Panc1 (cell line): ENCODE data around the gene ANKRD17. TPM values are rescaled to one million over a fixed set of nuclear protein-coding genes. Genes with fewer than 3 reads are reported as not detected.

ENCODE experiments used
- ATAC-seq: fragments of 200-7000 bp; cut with Tn5 transposase; 2 replicates; pipeline ENCODE4 v1.9.1; 2020; ENCODE audit warnings: mild to moderate bottlenecking, moderate library complexity
- BruUV-seq: library from RNA; stranded (reverse); fragments of 400-500 nt; replicated peaks from 2 replicates; lab custom pipeline; 2021; lab: Mats Ljungman, UMichigan
- CTCF ChIA-PET: fragments of 300-600 bp; sonication (Branson Sonifier 250); formaldehyde crosslinking; loops from one replicate; lab custom pipeline; 2022; ENCODE audit warnings: antibody characterized with exemption; lab: Charles Lee
- POLR2A ChIA-PET: fragments of 300-600 bp; sonication (Branson Sonifier 250); formaldehyde crosslinking; loops from one replicate; lab custom pipeline; 2022; ENCODE audit warnings: antibody characterized with exemption; lab: Charles Lee
- DNase-seq: peaks from one replicate; pipeline ENCODE4 v3.0.0-alpha.2; 2010; ENCODE audit warnings: low read depth, low spot score
- H3K27ac ChIP-seq: 2 replicates; pipeline ENCODE4 v1.5.1; 2011; ENCODE audit warnings: mild to moderate bottlenecking, low read length, inconsistent platforms
- H3K27me3 ChIP-seq: fragments of 200-500 bp; sonication (Bioruptor generic); 2 replicates; pipeline ENCODE4 v1.6.0; 2014; ENCODE audit warnings: low read length, inconsistent platforms; ENCODE audit not compliant: control insufficient read depth, insufficient read depth
- H3K36me3 ChIP-seq: fragments of 200-500 bp; sonication (Bioruptor generic); 2 replicates; pipeline ENCODE4 v1.5.1; 2014; ENCODE audit warnings: inconsistent platforms, mild to moderate bottlenecking, low read length, moderate library complexity; ENCODE audit not compliant: control insufficient read depth, insufficient read depth
- H3K4me1 ChIP-seq: 2 replicates; pipeline ENCODE4 v1.5.1; 2011; ENCODE audit warnings: inconsistent platforms, mild to moderate bottlenecking, low read length, moderate library complexity; ENCODE audit not compliant: control insufficient read depth, insufficient read depth
- H3K4me3 ChIP-seq, 2 experiments: 2 replicates each; pipeline ENCODE4 v1.5.1; 2011 to 2012; ENCODE audit warnings: low read depth in 2 of 2, low read length in 2 of 2, mild to moderate bottlenecking in 2 of 2, inconsistent platforms in 1 of 2, moderate library complexity in 1 of 2
- H3K9me3 ChIP-seq: fragments of 200-500 bp; sonication (Bioruptor generic); 2 replicates; pipeline ENCODE4 v1.5.1; 2014; ENCODE audit warnings: low read depth, mild to moderate bottlenecking, inconsistent platforms, low read length, moderate library complexity; ENCODE audit not compliant: control insufficient read depth, insufficient read depth
- POLR2AphosphoS5 ChIP-seq: IDR thresholded peaks from 2 replicates; pipeline ENCODE4 v1.6.1; 2012; ENCODE audit warnings: mild to moderate bottlenecking, low read depth, low read length, moderate library complexity
- SIN3A ChIP-seq: IDR thresholded peaks from 2 replicates; pipeline ENCODE4 v1.6.1; 2012; ENCODE audit warnings: low read depth, mild to moderate bottlenecking, low read length, moderate library complexity, borderline replicate concordance; ENCODE audit not compliant: insufficient read depth
- TCF7L2 ChIP-seq: IDR thresholded peaks from 2 replicates; pipeline ENCODE4 v1.6.1; 2011; ENCODE audit warnings: mild to moderate bottlenecking, low read depth, low read length, inconsistent platforms
- in situ Hi-C: cut with HindIII; loops from 2 replicates; pipeline ENCODE4 v1.10.0; 2016; ENCODE audit warnings: low sequenced_read_pairs, low pct_unique_long_range_greater_than_20kb
- intact Hi-C: fragments of 100-400 bp; cut with micrococcal nuclease; formaldehyde crosslinking; loops from one replicate; pipeline ENCODE4 v1.10.0; 2022; ENCODE audit not compliant: unreplicated experiment
- total RNA-seq: library from RNA; stranded (reverse); gene quantifications from one replicate; pipeline ENCODE4 v1.2.1, GENCODE V29; 2021; ENCODE audit not compliant: unreplicated experiment
- TF ChIP-seq, protein P1 (sequence below): fragments of 450-650 bp; IDR thresholded peaks from 2 replicates; pipeline ENCODE4 v1.5.1; 2017; ENCODE audit warnings: mild to moderate bottlenecking
- TF ChIP-seq, protein P2 (sequence below), 2 experiments: IDR thresholded peaks; 2 replicates each; pipeline ENCODE4 v1.6.1; 2011 to 2012; ENCODE audit warnings: low read depth in 2 of 2, control low read depth in 1 of 2, low read length in 1 of 2, mild to moderate bottlenecking in 1 of 2, moderate library complexity in 1 of 2; ENCODE audit not compliant: insufficient read depth in 1 of 2

The ANKRD17 gene
- total RNA-seq, 1 experiment from 2014 or later: 38.5 TPM

DNA sequence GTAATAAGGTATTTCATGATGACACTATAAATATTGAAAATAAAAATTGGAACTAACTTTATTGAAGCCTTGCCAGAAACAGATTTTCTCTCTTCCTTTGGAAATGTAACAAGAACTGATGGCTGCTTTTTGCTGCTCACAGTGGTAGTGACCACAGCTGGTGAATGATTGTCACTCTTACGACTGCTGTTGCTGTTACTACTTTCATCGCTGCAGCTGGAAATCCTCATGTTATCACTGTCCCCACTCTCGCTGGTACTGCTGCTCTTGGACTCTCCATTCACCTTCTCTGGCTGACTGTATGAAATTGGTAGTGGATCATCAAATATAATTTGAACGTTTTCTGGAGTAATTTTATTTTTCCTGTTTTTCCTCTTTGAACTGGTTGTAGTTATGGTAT lies 160.6 kb downstream of the ANKRD17 start:
- H3K4me3 ChIP-seq: no peak overlapping the region
- H3K27ac ChIP-seq: no peak overlapping the region
- H3K9me3 ChIP-seq: no peaks in the 10 kb centered on the region
- no peaks in the 10 kb centered on the region for H3K4me1 ChIP-seq
- H3K36me3 ChIP-seq: peaks cover 17% of the 10 kb centered on the region
- DNase-seq: no peak
- no TSS peak for BruUV-seq
- intact Hi-C loops: no loop called here
- POLR2A ChIA-PET: no interaction called here
- CTCF ChIA-PET: no interaction called here
- in situ Hi-C loops: no loop called here
- ATAC-seq: no peak
- TF ChIP-seq SIN3A: no peak
- TF ChIP-seq POLR2AphosphoS5: no peak
- no peak for TF ChIP-seq TCF7L2
- TF ChIP-seq, protein P1, sequence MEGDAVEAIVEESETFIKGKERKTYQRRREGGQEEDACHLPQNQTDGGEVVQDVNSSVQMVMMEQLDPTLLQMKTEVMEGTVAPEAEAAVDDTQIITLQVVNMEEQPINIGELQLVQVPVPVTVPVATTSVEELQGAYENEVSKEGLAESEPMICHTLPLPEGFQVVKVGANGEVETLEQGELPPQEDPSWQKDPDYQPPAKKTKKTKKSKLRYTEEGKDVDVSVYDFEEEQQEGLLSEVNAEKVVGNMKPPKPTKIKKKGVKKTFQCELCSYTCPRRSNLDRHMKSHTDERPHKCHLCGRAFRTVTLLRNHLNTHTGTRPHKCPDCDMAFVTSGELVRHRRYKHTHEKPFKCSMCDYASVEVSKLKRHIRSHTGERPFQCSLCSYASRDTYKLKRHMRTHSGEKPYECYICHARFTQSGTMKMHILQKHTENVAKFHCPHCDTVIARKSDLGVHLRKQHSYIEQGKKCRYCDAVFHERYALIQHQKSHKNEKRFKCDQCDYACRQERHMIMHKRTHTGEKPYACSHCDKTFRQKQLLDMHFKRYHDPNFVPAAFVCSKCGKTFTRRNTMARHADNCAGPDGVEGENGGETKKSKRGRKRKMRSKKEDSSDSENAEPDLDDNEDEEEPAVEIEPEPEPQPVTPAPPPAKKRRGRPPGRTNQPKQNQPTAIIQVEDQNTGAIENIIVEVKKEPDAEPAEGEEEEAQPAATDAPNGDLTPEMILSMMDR: no peak
- TF ChIP-seq, protein P2, sequence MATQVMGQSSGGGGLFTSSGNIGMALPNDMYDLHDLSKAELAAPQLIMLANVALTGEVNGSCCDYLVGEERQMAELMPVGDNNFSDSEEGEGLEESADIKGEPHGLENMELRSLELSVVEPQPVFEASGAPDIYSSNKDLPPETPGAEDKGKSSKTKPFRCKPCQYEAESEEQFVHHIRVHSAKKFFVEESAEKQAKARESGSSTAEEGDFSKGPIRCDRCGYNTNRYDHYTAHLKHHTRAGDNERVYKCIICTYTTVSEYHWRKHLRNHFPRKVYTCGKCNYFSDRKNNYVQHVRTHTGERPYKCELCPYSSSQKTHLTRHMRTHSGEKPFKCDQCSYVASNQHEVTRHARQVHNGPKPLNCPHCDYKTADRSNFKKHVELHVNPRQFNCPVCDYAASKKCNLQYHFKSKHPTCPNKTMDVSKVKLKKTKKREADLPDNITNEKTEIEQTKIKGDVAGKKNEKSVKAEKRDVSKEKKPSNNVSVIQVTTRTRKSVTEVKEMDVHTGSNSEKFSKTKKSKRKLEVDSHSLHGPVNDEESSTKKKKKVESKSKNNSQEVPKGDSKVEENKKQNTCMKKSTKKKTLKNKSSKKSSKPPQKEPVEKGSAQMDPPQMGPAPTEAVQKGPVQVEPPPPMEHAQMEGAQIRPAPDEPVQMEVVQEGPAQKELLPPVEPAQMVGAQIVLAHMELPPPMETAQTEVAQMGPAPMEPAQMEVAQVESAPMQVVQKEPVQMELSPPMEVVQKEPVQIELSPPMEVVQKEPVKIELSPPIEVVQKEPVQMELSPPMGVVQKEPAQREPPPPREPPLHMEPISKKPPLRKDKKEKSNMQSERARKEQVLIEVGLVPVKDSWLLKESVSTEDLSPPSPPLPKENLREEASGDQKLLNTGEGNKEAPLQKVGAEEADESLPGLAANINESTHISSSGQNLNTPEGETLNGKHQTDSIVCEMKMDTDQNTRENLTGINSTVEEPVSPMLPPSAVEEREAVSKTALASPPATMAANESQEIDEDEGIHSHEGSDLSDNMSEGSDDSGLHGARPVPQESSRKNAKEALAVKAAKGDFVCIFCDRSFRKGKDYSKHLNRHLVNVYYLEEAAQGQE (IDR thresholded peaks at IDR 0.05; ENCODE audit: insufficient read depth in 1 of 2, low read depth in 2 of 2, low read length in 1 of 2): no peak
- H3K27me3 ChIP-seq: no peaks in the 10 kb centered on the region

DNA sequence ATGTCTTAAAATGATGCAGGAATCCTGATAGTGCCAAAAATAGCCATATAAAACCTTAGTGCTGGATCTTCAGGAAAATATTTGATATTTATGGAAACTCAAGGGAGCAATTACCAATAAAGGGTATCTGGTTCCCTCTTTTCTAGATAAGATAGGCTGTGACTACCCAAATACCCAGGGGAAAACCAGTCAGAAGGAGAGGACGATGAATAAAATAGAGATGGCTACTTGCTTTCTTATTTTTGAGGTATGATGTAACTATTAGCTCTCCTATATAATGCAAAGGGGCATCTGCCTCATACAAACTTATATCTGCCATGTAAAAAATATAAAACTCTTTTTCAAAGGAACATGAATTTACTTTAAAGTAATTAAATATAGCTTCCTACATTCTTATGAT lies 165.7 kb downstream of the ANKRD17 start:
- H3K4me3 ChIP-seq: no peak overlapping the region
- peaks cover 20% of the 10 kb centered on the region for H3K36me3 ChIP-seq
- H3K4me1 ChIP-seq: no peaks in the 10 kb centered on the region
- in situ Hi-C loops: no loop called here
- POLR2A ChIA-PET: no interaction called here
- ATAC-seq (no peak), DNase-seq (no peak)
- CTCF ChIA-PET: no interaction called here
- no peaks in the 10 kb centered on the region for H3K9me3 ChIP-seq
- intact Hi-C loops: no loop called here
- H3K27me3 ChIP-seq: no peaks in the 10 kb centered on the region
- H3K27ac ChIP-seq: no peak overlapping the region
- TF ChIP-seq, protein P1: no peak
- no peak for TF ChIP-seq POLR2AphosphoS5
- no peak for TF ChIP-seq TCF7L2
- no peak for TF ChIP-seq SIN3A
- TF ChIP-seq, protein P2 (IDR thresholded peaks at IDR 0.05; ENCODE audit: insufficient read depth in 1 of 2, low read depth in 2 of 2, low read length in 1 of 2): no peak
- BruUV-seq: no TSS peak
